Measurements from ENCODE around the gene CDS1.

Gene CDS1

GRCh38 chr4:84684361-84684760, 101.4 kb downstream of the CDS1 start:
- in situ Hi-C loops (cut with MboI; ENCODE audit: low pct_unique_long_range_greater_than_20kb, low sequenced_read_pairs, unreplicated experiment): no loop called here
- no peak for TF ChIP-seq CTCF (IDR thresholded peaks at IDR 0.05; ENCODE audit: extremely low read depth, insufficient read depth, missing control alignments)

GRCh38 chr4:84685105-84685504, 102.2 kb downstream of the CDS1 start:
- TF ChIP-seq CTCF (IDR thresholded peaks at IDR 0.05; ENCODE audit: extremely low read depth, insufficient read depth, missing control alignments): no peak
- no peak for DNase-seq (ENCODE audit: low spot score)
- in situ Hi-C loops (cut with MboI; ENCODE audit: low pct_unique_long_range_greater_than_20kb, low sequenced_read_pairs, unreplicated experiment): no loop called here

More at GRCh38 chr4:84684361-84684760, 101.4 kb downstream of the CDS1 start:
- DNase-seq (ENCODE audit: low spot score): no peak

- in situ Hi-C loops (cut with MboI; ENCODE audit: low pct_unique_long_range_greater_than_20kb, low sequenced_read_pairs, unreplicated experiment): no loop called here
- no peak for TF ChIP-seq CTCF (IDR thresholded peaks at IDR 0.05; ENCODE audit: extremely low read depth, insufficient read depth, missing control alignments)
- DNase-seq (ENCODE audit: low spot score): no peak
Observed at GRCh38 chr4:84688605-84689004, 105.7 kb downstream of the CDS1 start.

- no peak for DNase-seq (ENCODE audit: low spot score)
- in situ Hi-C loops (cut with MboI; ENCODE audit: low pct_unique_long_range_greater_than_20kb, low sequenced_read_pairs, unreplicated experiment): no loop called here
- TF ChIP-seq CTCF (IDR thresholded peaks at IDR 0.05; ENCODE audit: extremely low read depth, insufficient read depth, missing control alignments): no peak
Observed at GRCh38 chr4:84689197-84689596, 106.3 kb downstream of the CDS1 start.

GRCh38 chr4:84690481-84690880, 107.6 kb downstream of the CDS1 start:
- in situ Hi-C loops (cut with MboI; ENCODE audit: low pct_unique_long_range_greater_than_20kb, low sequenced_read_pairs, unreplicated experiment): no loop called here
- no peak for DNase-seq (ENCODE audit: low spot score)

GRCh38 chr4:84691170-84691691, 108.3 kb downstream of the CDS1 start:
- in situ Hi-C loops (cut with MboI; ENCODE audit: low pct_unique_long_range_greater_than_20kb, low sequenced_read_pairs, unreplicated experiment): no loop called here
- DNase-seq (ENCODE audit: low spot score): no peak
- TF ChIP-seq CTCF (IDR thresholded peaks at IDR 0.05; ENCODE audit: extremely low read depth, insufficient read depth, missing control alignments): no peak

More at GRCh38 chr4:84690481-84690880, 107.6 kb downstream of the CDS1 start:
- no peak for TF ChIP-seq CTCF (IDR thresholded peaks at IDR 0.05; ENCODE audit: extremely low read depth, insufficient read depth, missing control alignments)

- no peak for DNase-seq (ENCODE audit: low spot score)
- TF ChIP-seq CTCF (IDR thresholded peaks at IDR 0.05; ENCODE audit: extremely low read depth, insufficient read depth, missing control alignments): no peak
- in situ Hi-C loops (cut with MboI; ENCODE audit: low pct_unique_long_range_greater_than_20kb, low sequenced_read_pairs, unreplicated experiment): no loop called here
Observed at GRCh38 chr4:84691800-84692199, 108.9 kb downstream of the CDS1 start.

Data from GM13977 (cell line).